Mammary epithelial cell (primary cell): ENCODE results near the gene CNOT2.

ENCODE experiments used
- EZH2 ChIP-seq: IDR thresholded peaks from 2 replicates; pipeline ENCODE4 v1.6.1; 2012; ENCODE audit warnings: low read length, inconsistent platforms, borderline replicate concordance
- TF ChIP-seq, protein P1 (sequence below), 2 donors: IDR thresholded peaks in 1 of 2; conservative IDR thresholded peaks in 1 of 2; 2 replicates each; pipeline ENCODE4 v1.5.1; 2011 to 2012; ENCODE audit warnings: inconsistent platforms in 2 of 2, low read length in 2 of 2, mild to moderate bottlenecking in 2 of 2, control low read depth in 1 of 2, low read depth in 1 of 2; ENCODE audit not compliant: insufficient read depth in 1 of 2; ENCODE audit errors: extremely low read depth in 1 of 2

DNA sequence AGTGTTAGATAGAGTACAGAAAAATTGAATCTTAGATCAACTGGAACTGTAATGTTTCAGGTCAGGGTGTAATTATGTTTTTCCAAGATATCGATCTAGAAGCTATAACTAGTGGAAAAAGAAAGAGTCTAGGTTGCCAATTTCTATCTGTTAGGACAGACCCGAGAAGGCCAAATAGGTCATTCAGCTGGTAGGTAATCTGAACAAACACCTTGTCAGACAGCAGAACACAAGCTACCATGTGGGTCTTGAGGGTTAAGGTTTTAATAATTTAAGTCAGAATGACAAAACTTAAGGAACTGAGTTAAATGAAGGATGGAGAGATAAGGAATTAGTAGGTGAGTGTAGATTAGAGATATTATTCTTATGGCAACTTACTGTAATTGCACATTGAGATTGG, 78.0 kb downstream of the CNOT2 start:
- TF ChIP-seq, protein P1, sequence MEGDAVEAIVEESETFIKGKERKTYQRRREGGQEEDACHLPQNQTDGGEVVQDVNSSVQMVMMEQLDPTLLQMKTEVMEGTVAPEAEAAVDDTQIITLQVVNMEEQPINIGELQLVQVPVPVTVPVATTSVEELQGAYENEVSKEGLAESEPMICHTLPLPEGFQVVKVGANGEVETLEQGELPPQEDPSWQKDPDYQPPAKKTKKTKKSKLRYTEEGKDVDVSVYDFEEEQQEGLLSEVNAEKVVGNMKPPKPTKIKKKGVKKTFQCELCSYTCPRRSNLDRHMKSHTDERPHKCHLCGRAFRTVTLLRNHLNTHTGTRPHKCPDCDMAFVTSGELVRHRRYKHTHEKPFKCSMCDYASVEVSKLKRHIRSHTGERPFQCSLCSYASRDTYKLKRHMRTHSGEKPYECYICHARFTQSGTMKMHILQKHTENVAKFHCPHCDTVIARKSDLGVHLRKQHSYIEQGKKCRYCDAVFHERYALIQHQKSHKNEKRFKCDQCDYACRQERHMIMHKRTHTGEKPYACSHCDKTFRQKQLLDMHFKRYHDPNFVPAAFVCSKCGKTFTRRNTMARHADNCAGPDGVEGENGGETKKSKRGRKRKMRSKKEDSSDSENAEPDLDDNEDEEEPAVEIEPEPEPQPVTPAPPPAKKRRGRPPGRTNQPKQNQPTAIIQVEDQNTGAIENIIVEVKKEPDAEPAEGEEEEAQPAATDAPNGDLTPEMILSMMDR (conservative IDR thresholded peaks at IDR 0.05 in 1 of 2, IDR thresholded peaks at IDR 0.05 in 1 of 2; ENCODE audit: extremely low read depth in 1 of 2, insufficient read depth in 1 of 2, low read depth in 1 of 2, low read length in 2 of 2) = no peak
- no peak for TF ChIP-seq EZH2
